ENCODE data around the gene LPAR1. TPM values are rescaled to one million over a fixed set of nuclear protein-coding genes. Genes with fewer than 3 reads are reported as not detected.

The LPAR1 gene
- total and polyA plus RNA-seq, 12 donors: 9.6 to 65.2 (median 22.4) TPM

GRCh38 chr9:111076042-111076441 lies 37.8 kb upstream of the LPAR1 start:
- H3K36me3 ChIP-seq (replicated peaks in 1 of 2): no peaks in the 10 kb centered on the region
- no peaks in the 10 kb centered on the region for H3K27me3 ChIP-seq
- TF ChIP-seq POLR2A (IDR thresholded peaks at IDR 0.05) (no peak), CTCF (IDR thresholded peaks at IDR 0.05) (no peak)
- H3K9me3 ChIP-seq (replicated peaks in 1 of 3): no peaks in the 10 kb centered on the region
- H3K4me1 ChIP-seq (replicated peaks in 1 of 2): no peaks in the 10 kb centered on the region
- no peak for DNase-seq
- no peak overlapping the region for H3K4me3 ChIP-seq
- WGBS, 4 donors: 73 to 93% (median 77%) methylated on average over 6 of the region's 6 CpGs
- no peak overlapping the region for H3K27ac ChIP-seq
- intact Hi-C loops (cut with DNase I): no loop called here

- H3K4me3 ChIP-seq: no peak overlapping the region
- H3K9me3 ChIP-seq (replicated peaks in 1 of 3): no peaks in the 10 kb centered on the region
- no peaks in the 10 kb centered on the region for H3K4me1 ChIP-seq (replicated peaks in 1 of 2)
- DNase-seq: peak in 2 of 7 donors; percentile 4 to 15
- no peaks in the 10 kb centered on the region for H3K27me3 ChIP-seq
- H3K27ac ChIP-seq: no peak overlapping the region
- 67 to 70% (median 67%) methylated on average over 3 of the region's 3 CpGs for WGBS, 4 donors
- TF ChIP-seq CTCF (IDR thresholded peaks at IDR 0.05) (no peak), POLR2A (IDR thresholded peaks at IDR 0.05) (no peak)
- intact Hi-C loops (cut with DNase I): no loop called here
- no peaks in the 10 kb centered on the region for H3K36me3 ChIP-seq (replicated peaks in 1 of 2)
Measured at GRCh38 chr9:111074395-111074794, 36.1 kb upstream of the LPAR1 start.

GRCh38 chr9:111069183-111069582 lies 30.9 kb upstream of the LPAR1 start:
- DNase-seq: no peak
- H3K9me3 ChIP-seq (replicated peaks in 1 of 3): no peaks in the 10 kb centered on the region
- intact Hi-C loops (cut with DNase I): no loop called here
- H3K4me1 ChIP-seq (replicated peaks in 1 of 2): peaks cover 0 to 7% of the 10 kb centered on the region in 2 donors
- peak overlapping the region in 2 of 5 donors; percentile 11 to 48 for H3K27ac ChIP-seq
- 40 to 51% (median 45%) methylated on average over 2 of the region's 2 CpGs for WGBS, 4 donors
- H3K36me3 ChIP-seq (replicated peaks in 1 of 2): no peaks in the 10 kb centered on the region
- no peak overlapping the region for H3K4me3 ChIP-seq
- H3K27me3 ChIP-seq: no peaks in the 10 kb centered on the region
- TF ChIP-seq POLR2A (IDR thresholded peaks at IDR 0.05): no peak
- TF ChIP-seq CTCF (IDR thresholded peaks at IDR 0.05): no peak

GRCh38 chr9:111068771-111069170 lies 30.5 kb upstream of the LPAR1 start:
- H3K27ac ChIP-seq: peak overlapping the region in 2 of 5 donors; percentile 11 to 48
- 63 to 76% (median 66%) methylated on average over 4 of the region's 4 CpGs for WGBS, 4 donors
- H3K9me3 ChIP-seq (replicated peaks in 1 of 3): no peaks in the 10 kb centered on the region
- no peak for TF ChIP-seq CTCF (IDR thresholded peaks at IDR 0.05)
- TF ChIP-seq POLR2A (IDR thresholded peaks at IDR 0.05): no peak
- no peak for DNase-seq
- H3K27me3 ChIP-seq: no peaks in the 10 kb centered on the region
- H3K4me3 ChIP-seq: no peak overlapping the region
- H3K4me1 ChIP-seq (replicated peaks in 1 of 2): peaks cover 0 to 7% of the 10 kb centered on the region in 2 donors
- intact Hi-C loops (cut with DNase I): no loop called here
- H3K36me3 ChIP-seq (replicated peaks in 1 of 2): no peaks in the 10 kb centered on the region

All from adrenal gland (tissue), 12 donors.